ENCODE data around the gene CRADD.

DNA sequence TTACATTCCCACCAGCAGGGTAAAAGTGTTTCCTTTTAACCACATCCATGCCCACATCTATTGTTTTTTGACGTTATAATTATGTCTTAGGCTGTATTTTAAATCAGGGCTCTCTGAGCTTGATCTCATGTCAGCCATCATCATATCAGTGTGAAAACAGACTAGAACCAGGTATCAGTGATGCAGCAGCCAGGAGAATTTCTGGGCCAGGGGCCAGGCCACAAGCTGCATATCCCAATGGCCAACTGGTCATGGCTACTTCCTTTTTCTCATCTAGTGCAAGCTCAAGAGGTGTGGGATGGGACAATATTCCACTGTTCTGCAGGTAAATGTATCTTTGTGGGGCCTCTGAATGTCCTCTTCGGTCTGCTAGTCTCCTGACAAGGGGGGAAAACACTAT, 125.1 kb downstream of the CRADD start:
- TF ChIP-seq, protein P1, sequence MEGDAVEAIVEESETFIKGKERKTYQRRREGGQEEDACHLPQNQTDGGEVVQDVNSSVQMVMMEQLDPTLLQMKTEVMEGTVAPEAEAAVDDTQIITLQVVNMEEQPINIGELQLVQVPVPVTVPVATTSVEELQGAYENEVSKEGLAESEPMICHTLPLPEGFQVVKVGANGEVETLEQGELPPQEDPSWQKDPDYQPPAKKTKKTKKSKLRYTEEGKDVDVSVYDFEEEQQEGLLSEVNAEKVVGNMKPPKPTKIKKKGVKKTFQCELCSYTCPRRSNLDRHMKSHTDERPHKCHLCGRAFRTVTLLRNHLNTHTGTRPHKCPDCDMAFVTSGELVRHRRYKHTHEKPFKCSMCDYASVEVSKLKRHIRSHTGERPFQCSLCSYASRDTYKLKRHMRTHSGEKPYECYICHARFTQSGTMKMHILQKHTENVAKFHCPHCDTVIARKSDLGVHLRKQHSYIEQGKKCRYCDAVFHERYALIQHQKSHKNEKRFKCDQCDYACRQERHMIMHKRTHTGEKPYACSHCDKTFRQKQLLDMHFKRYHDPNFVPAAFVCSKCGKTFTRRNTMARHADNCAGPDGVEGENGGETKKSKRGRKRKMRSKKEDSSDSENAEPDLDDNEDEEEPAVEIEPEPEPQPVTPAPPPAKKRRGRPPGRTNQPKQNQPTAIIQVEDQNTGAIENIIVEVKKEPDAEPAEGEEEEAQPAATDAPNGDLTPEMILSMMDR (IDR thresholded peaks at IDR 0.05): no peak
- TF ChIP-seq POLR2A (IDR thresholded peaks at IDR 0.05): no peak

All from thyroid gland (tissue), 4 donors.